Activated T-cell treated with anti-CD3 and anti-CD28 coated beads, Interleukin-2, amount 50 U/mL, for 24 hours (primary cell): ENCODE data around the gene ZNF282.
"Not testable (repeated sequence)": the region's sequence is repeated elsewhere in the genome, so short reads cannot be mapped to it uniquely, and the experiment has no call there.

Experiments used
- DNase-seq: peaks from one replicate; pipeline ENCODE4 v3.0.0-alpha.2; 2020
- H3K27ac Mint-ChIP-seq: 2 replicates; pipeline ENCODE4 v1.8.0; 2020; ENCODE audit warnings: mild to moderate bottlenecking, mixed read lengths
- H3K27me3 Mint-ChIP-seq: 2 replicates; pipeline ENCODE4 v1.8.0; 2020; ENCODE audit warnings: mixed read lengths
- H3K36me3 Mint-ChIP-seq: 2 replicates; pipeline ENCODE4 v1.8.0; 2020; ENCODE audit warnings: low read depth, mixed read lengths
- H3K4me1 Mint-ChIP-seq: 2 replicates; pipeline ENCODE4 v1.8.0; 2020; ENCODE audit warnings: low read depth, mixed read lengths
- H3K4me3 Mint-ChIP-seq: 2 replicates; pipeline ENCODE4 v1.8.0; 2020; ENCODE audit warnings: mild to moderate bottlenecking, moderate library complexity, mixed read lengths
- H3K9me3 Mint-ChIP-seq: 2 replicates; pipeline ENCODE4 v1.8.0; 2020; ENCODE audit warnings: mixed read lengths

The ZNF282 gene

GRCh38 chr7:149225656-149226055 lies 30.3 kb downstream of the ZNF282 start:
- Mint-ChIP-seq H3K27ac (no peak overlapping the region), H3K9me3 (no peaks in the 10 kb centered on the region), H3K36me3 (peaks cover 47% of the 10 kb centered on the region), H3K27me3 (peaks cover 2% of the 10 kb centered on the region), H3K4me3 (no peak overlapping the region), H3K4me1 (peaks cover 2% of the 10 kb centered on the region)
- DNase-seq: no peak

DNA sequence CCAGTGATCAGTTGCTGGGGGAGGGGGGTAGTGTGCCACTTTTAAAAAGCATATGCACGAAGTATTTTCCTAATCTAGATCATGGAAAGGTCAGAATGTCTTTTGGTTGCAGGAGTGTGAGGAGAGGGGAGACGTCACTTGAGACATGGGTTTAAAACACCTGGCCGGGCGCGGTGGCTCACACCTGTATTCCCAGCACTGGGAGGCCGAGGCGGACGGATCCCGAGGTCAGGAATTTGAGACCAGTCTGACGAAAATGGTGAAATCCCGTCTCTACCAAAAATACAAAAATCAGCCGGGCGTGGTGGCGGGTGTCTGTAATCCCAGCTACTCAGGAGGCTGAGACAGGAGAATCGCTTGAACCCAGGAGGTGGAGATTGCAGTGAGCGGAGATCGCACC lies 31.0 kb downstream of the ZNF282 start:
- not testable (repeated sequence) for H3K4me3 Mint-ChIP-seq, H3K27me3 Mint-ChIP-seq, H3K27ac Mint-ChIP-seq, H3K9me3 Mint-ChIP-seq, H3K4me1 Mint-ChIP-seq, DNase-seq
- H3K36me3 Mint-ChIP-seq: peaks cover 41% of the 10 kb centered on the region

DNA sequence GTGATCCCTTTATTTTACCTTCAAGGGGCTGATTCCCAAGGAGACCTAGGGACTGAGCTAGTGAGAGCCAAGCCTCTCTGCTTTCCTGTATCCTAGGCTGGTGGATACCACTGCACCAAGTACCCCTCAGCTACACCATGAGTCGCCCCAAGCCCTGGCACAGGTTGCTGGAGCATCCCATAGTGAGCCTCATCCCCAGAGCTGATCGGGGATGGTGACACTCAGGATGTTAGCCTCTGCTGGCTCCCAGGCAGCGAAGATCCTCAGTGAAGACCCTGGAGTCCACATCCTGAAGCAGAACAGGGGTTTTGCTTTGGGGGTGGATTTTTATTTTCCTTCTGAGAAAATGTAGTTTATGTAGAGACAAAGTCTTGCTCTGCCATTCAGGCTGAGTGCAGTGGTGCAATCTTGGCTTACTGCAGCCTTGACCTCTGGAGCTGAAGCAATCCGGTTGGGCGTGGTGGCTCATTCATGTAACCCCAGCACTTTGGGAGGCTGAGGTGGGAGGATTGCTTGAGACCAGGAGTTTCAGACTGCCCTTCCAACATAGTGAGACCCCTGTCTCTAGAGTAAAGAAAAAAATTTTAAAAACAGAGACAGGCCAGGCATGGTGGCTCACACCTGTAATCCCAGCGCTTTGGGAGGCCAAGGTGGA lies 31.6 kb downstream of the ZNF282 start:
- Mint-ChIP-seq H3K27me3 (peaks cover 4% of the 10 kb centered on the region), H3K4me1 (peaks cover 2% of the 10 kb centered on the region), H3K4me3 (no peak overlapping the region), H3K27ac (no peak overlapping the region), H3K36me3 (peaks cover 36% of the 10 kb centered on the region), H3K9me3 (no peaks in the 10 kb centered on the region)
- no peak for DNase-seq

- no peak overlapping the region for H3K27ac Mint-ChIP-seq
- no peak for DNase-seq
- H3K4me1 Mint-ChIP-seq: peaks cover 3% of the 10 kb centered on the region
- H3K9me3 Mint-ChIP-seq: no peaks in the 10 kb centered on the region
- H3K27me3 Mint-ChIP-seq: peaks cover 16% of the 10 kb centered on the region
- H3K4me3 Mint-ChIP-seq: no peak overlapping the region
- H3K36me3 Mint-ChIP-seq: peaks cover 22% of the 10 kb centered on the region
Observed at GRCh38 chr7:149228831-149229471, 33.6 kb downstream of the ZNF282 start.

DNA sequence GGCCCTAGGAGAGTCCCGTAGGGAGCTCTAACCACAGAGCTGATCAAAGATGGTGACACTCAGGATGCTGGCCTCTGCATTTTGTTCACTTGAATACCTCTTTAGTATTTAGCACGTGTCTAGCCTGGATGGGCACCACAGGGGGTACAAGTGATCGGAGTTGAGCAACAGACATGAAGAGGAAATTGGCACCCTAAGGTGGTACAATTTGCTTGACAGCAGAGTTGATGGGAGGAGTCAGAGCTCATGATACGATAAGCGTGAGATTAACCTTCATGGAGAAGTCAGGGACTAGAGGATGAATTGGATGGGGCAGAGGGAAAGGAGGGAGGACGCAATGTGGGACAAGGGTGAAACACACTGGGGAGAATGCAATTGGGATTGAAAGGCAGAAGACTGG lies 34.2 kb downstream of the ZNF282 start:
- no peak overlapping the region for H3K4me3 Mint-ChIP-seq
- H3K4me1 Mint-ChIP-seq: peaks cover 5% of the 10 kb centered on the region
- H3K36me3 Mint-ChIP-seq: peaks cover 19% of the 10 kb centered on the region
- peak overlapping the region; percentile 45 for H3K27ac Mint-ChIP-seq
- no peak for DNase-seq
- H3K27me3 Mint-ChIP-seq: peaks cover 19% of the 10 kb centered on the region
- no peaks in the 10 kb centered on the region for H3K9me3 Mint-ChIP-seq

DNA sequence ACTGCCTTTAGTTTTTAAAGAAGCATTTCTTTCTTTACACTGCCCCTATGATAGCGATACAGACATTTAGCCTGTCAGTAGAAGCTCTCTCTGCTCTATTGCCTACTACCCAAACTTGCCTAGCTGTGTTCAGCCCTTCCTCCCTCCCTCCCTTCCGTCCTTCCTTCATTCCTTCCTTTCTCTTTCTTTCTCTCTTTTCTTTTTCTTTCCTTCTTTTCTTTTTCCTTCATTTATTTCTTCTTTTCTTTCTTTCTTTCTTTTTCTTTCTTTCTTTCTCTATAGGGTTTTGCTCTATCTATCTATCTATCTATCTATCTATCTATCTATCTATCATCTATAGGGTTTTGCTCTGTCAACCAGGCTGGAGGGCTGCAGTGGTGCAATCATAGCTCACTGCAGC lies 37.0 kb downstream of the ZNF282 start:
- no peaks in the 10 kb centered on the region for H3K9me3 Mint-ChIP-seq
- H3K27ac Mint-ChIP-seq: no peak overlapping the region

DNA sequence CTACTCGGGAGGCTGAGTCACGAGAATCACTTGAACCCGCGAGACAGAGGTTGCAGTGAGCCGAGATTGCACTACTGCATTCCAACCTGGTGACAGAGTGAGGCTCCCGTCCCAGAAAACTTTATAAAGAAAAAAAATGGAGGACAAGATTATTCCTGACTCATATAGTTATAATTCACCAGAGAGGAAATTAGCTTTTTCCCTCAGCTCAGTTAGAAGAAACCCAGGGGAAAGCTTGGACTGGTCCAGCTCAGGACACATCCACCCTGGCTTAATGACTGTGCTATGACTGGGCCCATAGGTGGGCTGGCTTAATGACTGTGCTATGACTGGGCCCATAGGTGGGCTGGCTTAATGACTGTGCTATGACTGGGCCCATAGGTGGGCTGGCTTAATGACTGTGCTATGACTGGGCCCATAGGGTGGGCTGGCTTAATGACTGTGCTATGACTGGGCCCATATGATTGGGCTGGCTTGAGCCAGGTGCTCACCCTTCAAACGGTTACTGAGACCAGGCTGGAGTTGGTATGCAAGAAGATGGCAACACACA lies 38.4 kb downstream of the ZNF282 start:
- Mint-ChIP-seq H3K4me1 (peaks cover 20% of the 10 kb centered on the region), H3K27ac (peak overlapping the region; percentile 76), H3K27me3 (peaks cover 19% of the 10 kb centered on the region)
- not testable (repeated sequence) for H3K4me3 Mint-ChIP-seq, DNase-seq, H3K9me3 Mint-ChIP-seq, H3K36me3 Mint-ChIP-seq

More for the DNA sequence above, 37.0 kb downstream of the ZNF282 start:
- no peak overlapping the region for H3K4me3 Mint-ChIP-seq
- peaks cover 19% of the 10 kb centered on the region for H3K27me3 Mint-ChIP-seq
- DNase-seq: no peak
- no peaks in the 10 kb centered on the region for H3K36me3 Mint-ChIP-seq
- peaks cover 9% of the 10 kb centered on the region for H3K4me1 Mint-ChIP-seq

GRCh38 chr7:149237502-149237901 lies 42.2 kb downstream of the ZNF282 start:
- peaks cover 40% of the 10 kb centered on the region for H3K4me1 Mint-ChIP-seq
- H3K9me3 Mint-ChIP-seq: no peaks in the 10 kb centered on the region

GRCh38 chr7:149238051-149238450 lies 42.7 kb downstream of the ZNF282 start:
- no peak for DNase-seq
- peaks cover 45% of the 10 kb centered on the region for H3K4me1 Mint-ChIP-seq

More at GRCh38 chr7:149237502-149237901, 42.2 kb downstream of the ZNF282 start:
- Mint-ChIP-seq H3K27me3 (peaks cover 12% of the 10 kb centered on the region), H3K4me3 (no peak overlapping the region), H3K36me3 (peaks cover 22% of the 10 kb centered on the region), H3K27ac (peak overlapping the region; percentile 95)
- DNase-seq: no peak

DNA sequence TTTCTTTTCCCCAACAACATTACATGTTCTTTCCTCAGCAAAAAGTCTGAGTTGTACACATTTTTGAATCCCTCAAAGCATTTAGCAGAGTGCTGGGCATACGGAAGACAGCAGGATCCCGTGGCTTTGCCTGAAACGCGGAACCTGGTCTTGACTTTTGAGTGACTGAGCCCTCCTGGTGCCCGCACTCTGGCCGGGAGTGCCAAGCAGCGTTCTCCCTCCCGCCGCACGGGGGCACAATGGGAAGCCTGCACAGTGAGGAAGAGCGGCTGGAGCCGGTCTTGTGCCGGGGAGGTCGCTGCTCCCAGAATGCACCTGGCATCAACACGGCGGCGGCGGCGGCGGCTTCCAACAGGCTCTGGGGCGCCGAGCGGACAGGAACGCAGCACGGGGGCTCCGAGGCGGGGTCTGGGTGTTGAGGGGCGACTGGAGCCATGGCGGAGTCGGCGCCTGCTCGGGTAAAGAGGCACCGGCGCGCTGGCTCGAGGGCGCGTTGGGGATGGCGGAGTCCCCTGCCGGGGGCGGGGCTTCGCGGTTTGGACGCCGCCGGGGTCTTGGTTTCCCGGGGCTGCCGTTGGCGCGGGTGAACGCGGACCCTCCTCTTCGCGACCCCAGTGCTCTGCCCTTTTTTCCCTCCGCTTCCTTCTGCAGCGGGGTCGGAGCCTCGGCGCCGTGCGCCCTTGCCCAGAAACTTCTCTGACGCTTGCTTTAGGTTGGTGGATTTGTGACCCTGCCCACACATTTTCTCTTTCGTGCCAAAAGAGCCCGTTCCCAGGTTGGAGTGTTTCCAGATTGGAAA lies 44.2 kb downstream of the ZNF282 start, which contains the start of gene ZNF212:
TSS of gene ZNF212 (plus strand) at position 307 of the 799 bp plus-strand sequence. CDS start at position 435, 128 bp downstream.
- peak; percentile 92 for DNase-seq
- peak within 1 kb of the TSS; percentile 95 for H3K27ac Mint-ChIP-seq
- peak within 1 kb of the TSS; percentile 95 for H3K4me3 Mint-ChIP-seq
- peaks cover 51% of the 10 kb centered on the region for H3K4me1 Mint-ChIP-seq
- H3K27me3 Mint-ChIP-seq: no peaks in the 10 kb centered on the region
- H3K9me3 Mint-ChIP-seq: no peaks in the 10 kb centered on the region
- H3K36me3 Mint-ChIP-seq: peaks cover 38% of the 10 kb centered on the region

More at GRCh38 chr7:149238051-149238450, 42.7 kb downstream of the ZNF282 start:
- H3K36me3 Mint-ChIP-seq: peaks cover 27% of the 10 kb centered on the region
- H3K9me3 Mint-ChIP-seq: no peaks in the 10 kb centered on the region
- H3K27me3 Mint-ChIP-seq: peaks cover 7% of the 10 kb centered on the region
- H3K27ac Mint-ChIP-seq: peak overlapping the region; percentile 95
- peak overlapping the region; percentile 95 for H3K4me3 Mint-ChIP-seq

DNA sequence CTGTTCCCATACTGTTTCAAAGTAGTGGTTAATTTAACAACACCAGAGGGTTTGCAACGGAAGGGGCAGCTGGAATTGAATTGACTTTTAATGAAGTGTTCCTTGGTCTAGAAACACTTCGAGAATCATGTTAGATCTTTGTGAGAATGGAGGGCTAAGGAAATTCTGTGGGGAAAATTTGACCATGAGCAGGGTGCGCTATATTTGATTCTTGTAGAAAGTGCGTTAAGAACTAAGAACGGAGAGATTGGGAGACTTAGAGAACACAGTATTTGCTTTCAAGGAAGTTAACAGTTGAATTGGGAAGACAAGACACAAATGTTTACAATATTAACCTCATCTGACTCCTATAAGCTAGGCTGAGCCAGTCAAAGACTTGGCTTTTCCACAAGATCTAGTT lies 45.3 kb downstream of the ZNF282 start:
- no peaks in the 10 kb centered on the region for H3K27me3 Mint-ChIP-seq
- peak overlapping the region; percentile 95 for H3K4me3 Mint-ChIP-seq
- DNase-seq: no peak
- H3K36me3 Mint-ChIP-seq: peaks cover 42% of the 10 kb centered on the region
- H3K9me3 Mint-ChIP-seq: no peaks in the 10 kb centered on the region
- peak overlapping the region; percentile 95 for H3K27ac Mint-ChIP-seq
- H3K4me1 Mint-ChIP-seq: peaks cover 61% of the 10 kb centered on the region

DNA sequence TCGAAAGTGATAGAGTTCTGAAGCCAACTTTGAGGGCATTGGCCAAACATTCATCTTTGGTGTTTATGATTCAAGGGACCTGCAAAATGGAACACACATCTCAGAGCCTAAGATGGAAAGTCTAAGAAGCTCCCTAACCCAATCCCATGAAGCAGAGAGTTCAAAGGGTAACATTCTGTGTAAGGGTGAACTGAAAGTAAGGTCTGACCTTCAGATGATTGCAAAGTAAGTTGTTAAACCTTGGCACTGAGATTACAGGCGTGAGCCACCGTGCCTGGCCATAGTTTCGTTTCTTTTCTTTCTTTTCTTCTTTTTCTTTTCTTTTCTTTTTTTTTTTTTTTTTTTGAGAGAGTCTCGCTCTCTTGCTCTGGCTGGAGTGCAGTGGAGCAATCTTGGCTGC lies 46.4 kb downstream of the ZNF282 start:
- Mint-ChIP-seq H3K36me3 (peaks cover 52% of the 10 kb centered on the region), H3K4me1 (peaks cover 69% of the 10 kb centered on the region), H3K9me3 (no peaks in the 10 kb centered on the region), H3K27me3 (no peaks in the 10 kb centered on the region), H3K27ac (peak overlapping the region; percentile 95), H3K4me3 (peak overlapping the region; percentile 95)
- no peak for DNase-seq

DNA sequence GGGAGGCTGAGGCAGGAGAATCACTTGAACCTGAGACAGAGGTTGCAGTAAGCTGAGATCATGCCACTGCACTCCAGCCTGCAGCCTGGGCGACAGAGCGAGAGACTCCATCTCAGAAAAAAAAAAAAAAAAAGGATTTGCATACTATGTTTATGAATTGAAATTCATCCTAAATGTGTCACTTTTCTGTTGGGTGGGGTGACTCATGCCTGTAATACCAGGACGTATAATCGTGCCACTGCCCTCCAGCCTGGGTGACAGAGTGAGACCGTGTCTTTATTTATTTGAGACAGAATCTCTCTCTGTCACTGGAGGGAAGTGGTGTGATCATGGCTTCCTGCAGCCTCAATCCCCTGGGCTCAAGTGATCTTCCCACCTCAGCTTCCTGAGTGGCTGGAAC lies 49.9 kb downstream of the ZNF282 start:
- peaks cover 67% of the 10 kb centered on the region for H3K36me3 Mint-ChIP-seq
- peaks cover 79% of the 10 kb centered on the region for H3K4me1 Mint-ChIP-seq
- H3K27me3 Mint-ChIP-seq: no peaks in the 10 kb centered on the region
- peak overlapping the region; percentile 50 for H3K4me3 Mint-ChIP-seq
- H3K27ac Mint-ChIP-seq: peak overlapping the region; percentile 99
- H3K9me3 Mint-ChIP-seq: no peaks in the 10 kb centered on the region
- peak; percentile 45 for DNase-seq

- Mint-ChIP-seq H3K4me3 (peak overlapping the region; percentile 50), H3K9me3 (no peaks in the 10 kb centered on the region), H3K27ac (peak overlapping the region; percentile 99), H3K27me3 (no peaks in the 10 kb centered on the region), H3K36me3 (peaks cover 68% of the 10 kb centered on the region), H3K4me1 (peaks cover 80% of the 10 kb centered on the region)
- no peak for DNase-seq
Observed at GRCh38 chr7:149245744-149246143, 50.4 kb downstream of the ZNF282 start.
